H1 (cell line): ENCODE data around the gene MYH10. TPM values are rescaled to one million over a fixed set of nuclear protein-coding genes. Genes with fewer than 3 reads are reported as not detected.

ENCODE experiments used
- BACH1 ChIP-seq: IDR thresholded peaks from 2 replicates; pipeline ENCODE4 v1.6.1; 2012; ENCODE audit warnings: low read length, improper control_type of control experiment
- BCL11A ChIP-seq, 2 experiments: IDR thresholded peaks; one replicate each; pipeline ENCODE4 v1.6.1; 2011; ENCODE audit warnings: low read depth in 2 of 2, low read length in 2 of 2, mild to moderate bottlenecking in 2 of 2
- CHD1 ChIP-seq: IDR thresholded peaks from 2 replicates; pipeline ENCODE4 v1.6.1; 2012; ENCODE audit warnings: low read depth, low read length, improper control_type of control experiment
- CHD7 ChIP-seq: fragments of 300-600 bp; sonication (generic); IDR thresholded peaks from 2 replicates; pipeline ENCODE4 v1.7.1; 2012; ENCODE audit warnings: low read length, moderate library complexity, mild to moderate bottlenecking, inconsistent platforms; ENCODE audit not compliant: insufficient replicate concordance
- KDM1A ChIP-seq: fragments of 200-600, 300-600 bp; sonication (generic); IDR thresholded peaks from 2 replicates; pipeline ENCODE4 v1.7.1; 2016; ENCODE audit warnings: mild to moderate bottlenecking, low read length, borderline replicate concordance
- MAFK ChIP-seq: IDR thresholded peaks from 2 replicates; pipeline ENCODE4 v1.6.1; 2012; ENCODE audit warnings: low read depth, mild to moderate bottlenecking, improper control_type of control experiment, low read length
- NANOG ChIP-seq: IDR thresholded peaks from 2 replicates; pipeline ENCODE4 v1.6.1; 2011; ENCODE audit warnings: low read length, low read depth, mild to moderate bottlenecking, inconsistent platforms; ENCODE audit not compliant: insufficient read depth, poor library complexity, severe bottlenecking
- SIRT6 ChIP-seq: IDR thresholded peaks from one replicate; pipeline ENCODE4 v1.7.1; 2012; ENCODE audit warnings: low read length, inconsistent platforms
- SP1 ChIP-seq: IDR thresholded peaks from 2 replicates; pipeline ENCODE4 v1.6.1; 2011; ENCODE audit warnings: low read depth, low read length
- SRF ChIP-seq: IDR thresholded peaks from 2 replicates; pipeline ENCODE4 v1.6.1; 2011; ENCODE audit warnings: mild to moderate bottlenecking, low read depth, low read length, moderate library complexity
- SUZ12 ChIP-seq: fragments of 200-600 bp; sonication (generic); IDR thresholded peaks from 2 replicates; pipeline ENCODE4 v1.6.1; 2012; ENCODE audit warnings: mild to moderate bottlenecking, inconsistent platforms, low read length, moderate library complexity, mixed read lengths
- TBP ChIP-seq: IDR thresholded peaks from 2 replicates; pipeline ENCODE4 v1.6.1; 2011; ENCODE audit warnings: low read depth, low read length, improper control_type of control experiment
- TCF12 ChIP-seq: IDR thresholded peaks from 2 replicates; pipeline ENCODE4 v1.6.1; 2011; ENCODE audit warnings: low read depth, mild to moderate bottlenecking, low read length
- ZNF274 ChIP-seq: IDR thresholded peaks from 2 replicates; pipeline ENCODE4 v1.7.0; 2012; ENCODE audit warnings: low read length, borderline replicate concordance; ENCODE audit errors: extremely low read depth
- polyA plus RNA-seq, 7 experiments: library from polyadenylated mRNA; depleted of rRNA in 3 of 7; stranded (reverse) in 5 of 7; unstranded in 2 of 7; fragments of >200 nt in 5 of 7; fragments of 200-250 nt in 2 of 7; gene quantifications; 1 replicate in 5 of 7; 2 replicates in 1 of 7; 4 replicates in 1 of 7; pipeline versions ENCODE4 v1.2.1 to v1.2.3, GENCODE V29; 2011 to 2013; ENCODE audit warnings: missing spikeins in 2 of 7, mixed read lengths in 2 of 7
- total RNA-seq: library from RNA; stranded (reverse); fragmentation: NEBNext Ultra II Directional; extraction: Animal tissue kit (Norgen Biotek cat#: 25700); gene quantifications from 2 replicates; pipeline ENCODE4 v1.2.1, GENCODE V29; 2021

Gene MYH10
- total and polyA plus RNA-seq, 2 of the 8 experiments (the other 6 are each of a cell fraction or from before 2014, with no cell fraction given): 64.1 to 289 TPM

- no peak for TF ChIP-seq CHD7
- no peak for TF ChIP-seq SUZ12
- no peak for TF ChIP-seq KDM1A
- no peak for TF ChIP-seq BCL11A (IDR thresholded peaks at IDR 0.05; ENCODE audit: low read depth in 2 of 2, low read length in 2 of 2)
- TF ChIP-seq MAFK: no peak
- no peak for TF ChIP-seq ZNF274
- no peak for TF ChIP-seq CHD1
- no peak for TF ChIP-seq NANOG
- no peak for TF ChIP-seq BACH1
- no peak for TF ChIP-seq TBP
- no peak for TF ChIP-seq SIRT6
- TF ChIP-seq SRF: no peak
- no peak for TF ChIP-seq TCF12
- TF ChIP-seq SP1: no peak
Observed at GRCh38 chr17:8672326-8672725, 41.8 kb upstream of the MYH10 start (continued).
